ENCODE data around the gene LPAR3. TPM values are rescaled to one million over a fixed set of nuclear protein-coding genes. Genes with fewer than 3 reads are reported as not detected.

Gene LPAR3
- polyA plus RNA-seq, 3 donors, result not detected

DNA sequence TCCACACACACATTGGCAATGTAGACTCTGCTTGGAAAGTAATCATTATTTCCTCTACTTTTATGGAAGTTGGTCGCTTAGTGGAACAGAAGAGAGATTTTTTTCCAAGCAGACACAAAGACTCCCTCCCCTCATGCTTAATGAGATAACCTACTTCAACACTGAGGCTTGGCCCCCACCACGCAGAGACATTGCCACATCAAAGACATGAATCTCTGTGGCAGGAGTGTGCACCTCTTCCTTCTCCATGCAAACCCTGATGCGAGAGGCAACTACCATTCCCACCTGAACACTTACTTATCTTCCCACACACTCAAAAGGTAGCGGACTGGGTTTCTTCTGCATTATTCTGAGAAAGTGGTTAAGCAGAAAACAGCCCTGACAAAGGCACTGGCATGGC, 37.3 kb upstream of the LPAR3 start:
- Histone ChIP-seq H3K27me3 (ENCODE audit: control insufficient read depth in 2 of 2, insufficient read depth in 2 of 2, low read length in 2 of 2) (no peaks in the 10 kb centered on the region), H4K20me1 (ENCODE audit: insufficient read depth, low read length) (no peaks in the 10 kb centered on the region), H2AFZ (ENCODE audit: insufficient read depth, low read depth, low read length, poor library complexity, severe bottlenecking) (no peak overlapping the region), H3K9ac (ENCODE audit: insufficient read depth, low read length, poor library complexity, severe bottlenecking) (no peak overlapping the region), H3K79me2 (ENCODE audit: insufficient read depth, low read length) (no peaks in the 10 kb centered on the region), H3K4me1 (ENCODE audit: control insufficient read depth in 1 of 2, insufficient read depth in 2 of 2, low read length in 2 of 2) (no peaks in the 10 kb centered on the region), H3K4me2 (replicated peaks; ENCODE audit: extremely low read depth, low read length, poor library complexity, severe bottlenecking) (no peak overlapping the region), H3K4me3 (replicated peaks in 1 of 3; ENCODE audit: low read depth in 2 of 3, low read length in 3 of 3) (no peak overlapping the region), H3K9me3 (replicated peaks in 1 of 2; ENCODE audit: control insufficient read depth in 1 of 2, insufficient read depth in 1 of 2, low read length in 2 of 2) (no peaks in the 10 kb centered on the region), H3K36me3 (replicated peaks in 1 of 2; ENCODE audit: control insufficient read depth in 1 of 2, insufficient read depth in 2 of 2, low read length in 2 of 2) (no peaks in the 10 kb centered on the region), H3K27ac (ENCODE audit: low read depth in 1 of 2, low read length in 2 of 2) (no peak overlapping the region)
- no peak for DNase-seq
- Mint-ChIP-seq H3K36me3 (no peaks in the 10 kb centered on the region), H3K4me1 (no peaks in the 10 kb centered on the region), H3K27me3 (ENCODE audit: low read depth in 3 of 3) (peaks cover 0 to 3% (median 2%) of the 10 kb centered on the region in 3 donors), H3K27ac (no peak overlapping the region), H3K4me3 (no peak overlapping the region), H3K9me3 (no peaks in the 10 kb centered on the region)
- no CpG with 5 or more reads among the region's 4 CpGs for WGBS (ENCODE audit: insufficient coverage)
- intact Hi-C loops (cut with micrococcal nuclease), result loop anchor here in 1 of 2 donors (5.0 kb wide), 1 partner anchor 153 kb away; no protein-coding TSS in a partner anchor
- no peak for TF ChIP-seq CTCF (IDR thresholded peaks at IDR 0.05)

DNA sequence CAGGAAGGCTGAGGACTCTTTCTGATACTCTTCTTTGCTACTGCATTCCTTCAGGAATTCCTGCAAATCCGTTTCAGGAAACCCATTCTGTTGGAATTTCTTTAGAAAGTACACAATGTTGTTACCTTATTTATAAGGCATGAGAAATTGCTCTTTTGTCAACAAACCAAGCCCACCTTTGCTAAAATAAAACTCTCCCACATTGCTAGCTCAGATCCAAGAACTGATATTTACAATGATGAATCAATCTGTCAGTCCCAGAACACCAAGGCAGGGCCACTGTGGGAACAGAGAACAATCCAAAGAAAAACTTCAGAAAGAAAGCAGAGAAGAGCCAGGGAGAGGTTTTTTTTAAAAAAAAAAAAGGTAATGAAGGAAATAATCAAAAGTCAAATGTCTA, 36.6 kb upstream of the LPAR3 start:
- no peak for TF ChIP-seq CTCF (IDR thresholded peaks at IDR 0.05)
- Mint-ChIP-seq H3K27ac (no peak overlapping the region), H3K4me3 (no peak overlapping the region), H3K27me3 (ENCODE audit: low read depth in 3 of 3) (peaks cover 0 to 3% (median 2%) of the 10 kb centered on the region in 3 donors), H3K4me1 (no peaks in the 10 kb centered on the region), H3K9me3 (no peaks in the 10 kb centered on the region), H3K36me3 (no peaks in the 10 kb centered on the region)
- no peaks in the 10 kb centered on the region for H4K20me1 ChIP-seq (ENCODE audit: insufficient read depth, low read length)
- WGBS (ENCODE audit: insufficient coverage), result no CpG with 5 or more reads among the region's 1 CpG
- H3K9ac ChIP-seq (ENCODE audit: insufficient read depth, low read length, poor library complexity, severe bottlenecking), result no peak overlapping the region
- no peaks in the 10 kb centered on the region for H3K79me2 ChIP-seq (ENCODE audit: insufficient read depth, low read length)
- no peaks in the 10 kb centered on the region for H3K9me3 ChIP-seq (replicated peaks in 1 of 2; ENCODE audit: control insufficient read depth in 1 of 2, insufficient read depth in 1 of 2, low read length in 2 of 2)
- no peak overlapping the region for H3K4me3 ChIP-seq (replicated peaks in 1 of 3; ENCODE audit: low read depth in 2 of 3, low read length in 3 of 3)
- no peak overlapping the region for H3K4me2 ChIP-seq (replicated peaks; ENCODE audit: extremely low read depth, low read length, poor library complexity, severe bottlenecking)
- H3K27ac ChIP-seq (ENCODE audit: low read depth in 1 of 2, low read length in 2 of 2), result no peak overlapping the region
- intact Hi-C loops (cut with micrococcal nuclease), result no loop called here
- no peaks in the 10 kb centered on the region for H3K27me3 ChIP-seq (ENCODE audit: control insufficient read depth in 2 of 2, insufficient read depth in 2 of 2, low read length in 2 of 2)
- no peak overlapping the region for H2AFZ ChIP-seq (ENCODE audit: insufficient read depth, low read depth, low read length, poor library complexity, severe bottlenecking)
- DNase-seq, result no peak
- no peaks in the 10 kb centered on the region for H3K4me1 ChIP-seq (ENCODE audit: control insufficient read depth in 1 of 2, insufficient read depth in 2 of 2, low read length in 2 of 2)
- H3K36me3 ChIP-seq (replicated peaks in 1 of 2; ENCODE audit: control insufficient read depth in 1 of 2, insufficient read depth in 2 of 2, low read length in 2 of 2), result no peaks in the 10 kb centered on the region

All from CD14-positive monocyte (primary cell).